Gastroesophageal sphincter (tissue), 4 donors: ENCODE measurements around the gene KRT84. TPM values are rescaled to one million over a fixed set of nuclear protein-coding genes. Genes with fewer than 3 reads are reported as not detected.

Experiments
- ATAC-seq: fragments of 150-250 bp; one replicate; pipeline ENCODE4 v1.9.1; 2016; ENCODE audit warnings: mild to moderate bottlenecking, moderate library complexity
- H3K27ac ChIP-seq, 4 donors: fragments of 200-600 bp; sonication (generic) in 3 of 4; 1 replicate in 3 of 4; 2 replicates in 1 of 4; pipeline ENCODE4 v1.5.1; 2016 to 2019
- H3K27me3 ChIP-seq: fragments of 200-600 bp; sonication (generic); one replicate; pipeline ENCODE4 v1.5.1; 2019
- H3K36me3 ChIP-seq, 2 donors: fragments of 200-600 bp; sonication (generic); one replicate each; pipeline ENCODE4 v1.5.1; 2019; ENCODE audit warnings: control low read depth in 1 of 2
- H3K4me1 ChIP-seq, 3 donors: fragments of 200-600 bp; sonication (generic); 1 replicate in 2 of 3; 2 replicates in 1 of 3; pipeline ENCODE4 v1.5.1; 2016 to 2019; ENCODE audit warnings: control low read depth in 2 of 3
- H3K4me3 ChIP-seq, 2 donors: fragments of 200-600 bp; sonication (generic); one replicate each; pipeline ENCODE4 v1.5.1; 2019; ENCODE audit warnings: mild to moderate bottlenecking in 1 of 2, moderate library complexity in 1 of 2
- H3K9me3 ChIP-seq, 3 donors: fragments of 200-600 bp; sonication (generic); one replicate each; pipeline ENCODE4 v1.5.1; 2017 to 2019; ENCODE audit warnings: control low read depth in 2 of 3
- EP300 ChIP-seq: sonication (generic); formaldehyde crosslinking; IDR thresholded peaks from one replicate; pipeline ENCODE4 v1.6.1; 2017; ENCODE audit warnings: antibody characterized with exemption, mild to moderate bottlenecking
- POLR2A ChIP-seq, 2 donors: fragments of 450-650 bp; IDR thresholded peaks; one replicate each; pipeline ENCODE4 v1.6.1; 2017; ENCODE audit warnings: antibody characterized with exemption in 2 of 2, mild to moderate bottlenecking in 2 of 2, moderate library complexity in 1 of 2
- POLR2AphosphoS5 ChIP-seq: sonication (generic); formaldehyde crosslinking; IDR thresholded peaks from one replicate; pipeline ENCODE4 v1.6.1; 2017; ENCODE audit warnings: antibody characterized with exemption
- WGBS, 2 donors: methylation state at CpG; one replicate each; pipeline ENCODE4 v1.1.5; 2018; ENCODE audit warnings: low coverage in 1 of 2; 5-methylcytosine and 5-hydroxymethylcytosine counted together
- total RNA-seq, 4 donors: library from RNA; depleted of rRNA; stranded (reverse); fragments of >200 nt; gene quantifications; one replicate each; pipeline ENCODE4 v1.1.0, GENCODE V29; 2016
- TF ChIP-seq, protein P1 (sequence below), 4 experiments: fragments of 200-600 bp in 2 of 4; fragments of 450-650 bp in 2 of 4; sonication (generic) in 1 of 4; IDR thresholded peaks; one replicate each; pipeline ENCODE4 v1.5.1; 2017 to 2019; ENCODE audit warnings: antibody characterized with exemption in 4 of 4, mild to moderate bottlenecking in 2 of 4, moderate library complexity in 2 of 4

KRT84 gene
- total RNA-seq, 4 donors from 2014 or later, result not detected

DNA sequence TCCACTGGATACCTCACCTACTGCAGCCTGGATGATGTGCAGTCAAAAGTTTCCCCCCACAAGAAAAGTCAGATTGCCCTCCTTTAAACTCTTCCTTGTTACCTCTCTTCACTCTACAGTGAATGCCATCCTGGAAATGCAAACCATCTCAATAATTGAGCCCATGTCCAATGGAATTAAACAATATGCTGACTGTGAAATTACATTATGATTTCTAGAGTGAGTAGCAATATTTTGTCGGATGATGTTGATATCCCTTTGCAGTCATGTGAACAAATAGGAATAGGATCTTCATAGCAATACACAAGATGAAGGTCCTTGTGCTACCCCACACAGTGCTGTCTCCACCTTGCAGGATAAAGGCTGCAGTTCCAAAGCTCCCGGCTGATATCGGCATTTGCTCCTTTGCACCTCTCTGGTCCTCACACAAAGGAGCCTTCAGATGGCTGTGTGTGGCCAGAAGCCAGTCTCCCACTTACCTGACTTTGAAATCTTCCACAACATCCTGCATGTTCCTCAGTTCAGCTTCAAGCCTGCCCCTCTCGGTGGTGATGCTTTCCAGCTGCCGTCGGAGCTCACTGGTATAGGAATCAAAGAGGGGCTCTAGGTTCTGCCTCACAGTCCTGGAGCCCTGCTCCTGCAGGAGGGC is 47.2 kb upstream of the KRT84 start:
- H3K27ac ChIP-seq, result no peak overlapping the region
- no peaks in the 10 kb centered on the region for H3K36me3 ChIP-seq
- 85 to 100% methylated on average over 1 to 3 of the region's 6 CpGs for WGBS, 2 donors
- no peaks in the 10 kb centered on the region for H3K4me1 ChIP-seq
- H3K27me3 ChIP-seq, result peaks cover 33% of the 10 kb centered on the region
- TF ChIP-seq EP300 (no peak), POLR2AphosphoS5 (no peak), POLR2A (IDR thresholded peaks at IDR 0.05) (no peak)
- TF ChIP-seq, protein P1, sequence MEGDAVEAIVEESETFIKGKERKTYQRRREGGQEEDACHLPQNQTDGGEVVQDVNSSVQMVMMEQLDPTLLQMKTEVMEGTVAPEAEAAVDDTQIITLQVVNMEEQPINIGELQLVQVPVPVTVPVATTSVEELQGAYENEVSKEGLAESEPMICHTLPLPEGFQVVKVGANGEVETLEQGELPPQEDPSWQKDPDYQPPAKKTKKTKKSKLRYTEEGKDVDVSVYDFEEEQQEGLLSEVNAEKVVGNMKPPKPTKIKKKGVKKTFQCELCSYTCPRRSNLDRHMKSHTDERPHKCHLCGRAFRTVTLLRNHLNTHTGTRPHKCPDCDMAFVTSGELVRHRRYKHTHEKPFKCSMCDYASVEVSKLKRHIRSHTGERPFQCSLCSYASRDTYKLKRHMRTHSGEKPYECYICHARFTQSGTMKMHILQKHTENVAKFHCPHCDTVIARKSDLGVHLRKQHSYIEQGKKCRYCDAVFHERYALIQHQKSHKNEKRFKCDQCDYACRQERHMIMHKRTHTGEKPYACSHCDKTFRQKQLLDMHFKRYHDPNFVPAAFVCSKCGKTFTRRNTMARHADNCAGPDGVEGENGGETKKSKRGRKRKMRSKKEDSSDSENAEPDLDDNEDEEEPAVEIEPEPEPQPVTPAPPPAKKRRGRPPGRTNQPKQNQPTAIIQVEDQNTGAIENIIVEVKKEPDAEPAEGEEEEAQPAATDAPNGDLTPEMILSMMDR (IDR thresholded peaks at IDR 0.05), result no peak
- no peaks in the 10 kb centered on the region for H3K9me3 ChIP-seq
- ATAC-seq, result no peak
- H3K4me3 ChIP-seq, result no peak overlapping the region

DNA sequence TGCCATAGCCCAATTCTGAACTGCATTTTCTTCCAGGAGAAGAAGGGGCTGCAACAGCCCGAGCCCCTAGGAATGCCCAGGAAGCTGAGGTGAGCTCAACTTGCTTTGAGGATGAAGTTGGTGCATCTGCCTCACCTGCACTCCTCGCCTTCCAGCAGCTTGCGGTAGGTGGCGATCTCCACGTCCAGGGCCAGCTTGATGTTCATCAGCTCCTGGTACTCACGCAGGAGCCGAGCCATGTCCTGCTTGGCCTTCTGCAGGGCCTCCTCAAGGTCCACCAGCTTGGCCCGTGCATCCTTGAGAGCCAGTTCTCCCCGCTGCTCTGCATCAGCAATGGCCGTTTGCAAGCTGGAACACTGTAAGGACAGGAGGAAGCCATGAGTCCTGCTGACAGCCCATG is 42.7 kb upstream of the KRT84 start:
- Histone ChIP-seq H3K9me3 (no peaks in the 10 kb centered on the region), H3K27ac (no peak overlapping the region), H3K4me3 (no peak overlapping the region), H3K4me1 (peaks cover 0 to 15% (median 5%) of the 10 kb centered on the region in 3 donors), H3K36me3 (no peaks in the 10 kb centered on the region), H3K27me3 (peaks cover 28% of the 10 kb centered on the region)
- WGBS, 2 donors, result 77 to 91% methylated on average over 6 of the region's 10 CpGs
- no peak for TF ChIP-seq EP300
- no peak for ATAC-seq

DNA sequence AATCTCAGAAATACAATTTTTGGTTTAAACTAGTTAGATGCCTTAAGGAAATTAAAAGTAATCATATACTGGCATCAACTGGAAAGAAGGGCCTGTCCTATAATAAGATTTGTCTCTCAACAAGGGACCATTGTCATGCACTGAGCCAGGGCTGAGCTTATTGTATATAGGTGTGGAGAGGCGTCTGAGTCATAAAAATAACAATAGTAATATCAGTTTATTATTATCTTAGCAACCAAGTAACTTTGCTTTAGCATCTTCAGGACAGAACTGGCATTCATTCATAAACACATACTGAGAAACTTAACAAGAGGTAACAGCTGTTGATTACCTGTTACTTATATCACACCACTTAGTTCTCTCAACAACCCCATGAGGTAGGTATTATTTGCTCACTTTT is 41.6 kb upstream of the KRT84 start:
- WGBS, 2 donors, result 58 to 67% methylated on average over 1 of the region's 1 CpG
- TF ChIP-seq POLR2AphosphoS5, result no peak
- TF ChIP-seq, protein P1 (IDR thresholded peaks at IDR 0.05), result no peak
- Histone ChIP-seq H3K4me1 (peaks cover 0 to 18% (median 5%) of the 10 kb centered on the region in 3 donors), H3K36me3 (no peaks in the 10 kb centered on the region), H3K4me3 (no peak overlapping the region), H3K27me3 (peaks cover 20% of the 10 kb centered on the region), H3K27ac (no peak overlapping the region), H3K9me3 (no peaks in the 10 kb centered on the region)
- no peak for ATAC-seq

DNA sequence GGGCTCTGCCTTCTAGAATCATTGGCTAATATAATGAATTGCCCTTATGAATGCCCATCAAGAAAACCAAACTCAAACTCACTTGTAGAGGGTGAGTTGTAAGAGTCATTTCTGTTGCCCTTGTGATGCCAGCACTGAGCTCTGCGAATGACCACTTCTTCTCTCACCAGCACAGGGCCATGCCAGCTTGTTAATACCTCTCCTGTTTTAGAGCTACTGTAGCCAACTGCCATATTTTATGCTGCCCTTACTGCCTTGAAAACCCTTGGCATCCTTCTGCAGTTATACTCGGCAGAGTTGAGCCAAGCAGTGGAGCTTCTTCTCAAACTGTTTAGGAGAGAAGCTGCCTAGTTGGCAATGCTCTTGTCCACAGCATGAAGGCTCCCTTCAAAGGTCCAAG is 40.6 kb upstream of the KRT84 start:
- no peak overlapping the region for H3K4me3 ChIP-seq
- H3K9me3 ChIP-seq, result no peaks in the 10 kb centered on the region
- 79% methylated on average over 2 of the region's 2 CpGs; no CpG with 5 or more reads in 1 of the 2 donors for WGBS, 2 donors
- TF ChIP-seq EP300 (no peak), POLR2AphosphoS5 (no peak), POLR2A (IDR thresholded peaks at IDR 0.05) (no peak)
- TF ChIP-seq, protein P1 (IDR thresholded peaks at IDR 0.05), result no peak
- peaks cover 0 to 18% (median 5%) of the 10 kb centered on the region in 3 donors for H3K4me1 ChIP-seq
- no peak for ATAC-seq
- no peaks in the 10 kb centered on the region for H3K36me3 ChIP-seq
- peaks cover 10% of the 10 kb centered on the region for H3K27me3 ChIP-seq
- no peak overlapping the region for H3K27ac ChIP-seq

GRCh38 chr12:52425466-52425865 is 40.0 kb upstream of the KRT84 start:
- WGBS, 2 donors, result 81 to 91% methylated on average over 4 of the region's 5 CpGs
- H3K36me3 ChIP-seq, result no peaks in the 10 kb centered on the region
- no peaks in the 10 kb centered on the region for H3K9me3 ChIP-seq
- no peak overlapping the region for H3K27ac ChIP-seq
- peaks cover 0 to 18% (median 5%) of the 10 kb centered on the region in 3 donors for H3K4me1 ChIP-seq
- H3K4me3 ChIP-seq, result no peak overlapping the region
- ATAC-seq, result no peak
- TF ChIP-seq EP300 (no peak), POLR2AphosphoS5 (no peak), POLR2A (IDR thresholded peaks at IDR 0.05) (no peak)
- TF ChIP-seq, protein P1 (IDR thresholded peaks at IDR 0.05), result no peak
- H3K27me3 ChIP-seq, result peaks cover 4% of the 10 kb centered on the region
